B cell (primary cell): ENCODE measurements around the gene KLF1. TPM values are rescaled to one million over a fixed set of nuclear protein-coding genes. Genes with fewer than 3 reads are reported as not detected.

Source experiments
- ATAC-seq: fragments of 200-7000 bp; cut with Tn5 transposase; one replicate; pipeline ENCODE4 v1.10.0; 2021; ENCODE audit warnings: low read depth, mild to moderate bottlenecking, moderate number of reproducible peaks, moderate library complexity
- CTCF ChIA-PET: fragments of 350-600 bp; sonication (Branson Sonifier 250); formaldehyde crosslinking; loops from one replicate; lab custom pipeline; 2021; ENCODE audit warnings: antibody characterized with exemption, inconsistent platforms; lab: Charles Lee
- POLR2A ChIA-PET: fragments of 350-600 bp; sonication (Branson Sonifier 250); formaldehyde crosslinking; loops from one replicate; lab custom pipeline; 2021; ENCODE audit warnings: antibody characterized with exemption; lab: Charles Lee
- DNase-seq: peaks from one replicate; pipeline ENCODE4 v3.0.0; 2013
- H2AFZ ChIP-seq: 2 replicates; pipeline ENCODE4 v1.6.1; 2012; ENCODE audit warnings: mild to moderate bottlenecking, low read depth, low read length; ENCODE audit not compliant: insufficient read depth, poor library complexity, severe bottlenecking
- H3K27ac ChIP-seq, 2 donors: 1 replicate in 1 of 2; 2 replicates in 1 of 2; pipeline ENCODE4 v1.5.1; 2012 to 2013; ENCODE audit warnings: low read length in 2 of 2, mild to moderate bottlenecking in 2 of 2, moderate library complexity in 1 of 2
- H3K27me3 ChIP-seq, 4 experiments: fragments of 200-600 bp in 1 of 4; sonication (generic) in 1 of 4; replicated peaks in 1 of 4; 1 replicate in 2 of 4; 2 replicates in 2 of 4; pipeline versions ENCODE4 v1.6.1 to v1.7.0; 2013 to 2016; ENCODE audit warnings: low read length in 3 of 4, mild to moderate bottlenecking in 2 of 4, mixed read lengths in 1 of 4, moderate library complexity in 1 of 4; ENCODE audit not compliant: insufficient read depth in 4 of 4, control insufficient read depth in 3 of 4; ENCODE audit errors: control extremely low read depth in 1 of 4
- H3K36me3 ChIP-seq, 2 experiments: replicated peaks in 1 of 2; 1 replicate in 1 of 2; 2 replicates in 1 of 2; pipeline versions ENCODE4 v1.6.1 to v1.7.1; 2013; ENCODE audit warnings: low read length in 1 of 2; ENCODE audit not compliant: insufficient read depth in 2 of 2, control insufficient read depth in 1 of 2; ENCODE audit errors: control extremely low read depth in 1 of 2, extremely low read depth in 1 of 2
- H3K4me1 ChIP-seq, 2 donors: fragments of 200-600 bp in 1 of 2; sonication (generic) in 1 of 2; 1 replicate in 1 of 2; 2 replicates in 1 of 2; pipeline versions ENCODE4 v1.5.1 to v1.6.1; 2013 to 2017; ENCODE audit warnings: low read length in 2 of 2; ENCODE audit not compliant: control insufficient read depth in 2 of 2, insufficient read depth in 2 of 2
- H3K4me2 ChIP-seq: replicated peaks from 2 replicates; pipeline ENCODE3; 2012; ENCODE audit warnings: mild to moderate bottlenecking, low read depth, low read length; ENCODE audit not compliant: poor library complexity, severe bottlenecking
- H3K4me3 ChIP-seq, 5 experiments: fragments of 200-600 bp in 1 of 5; sonication (generic) in 1 of 5; 1 replicate in 3 of 5; 2 replicates in 2 of 5; pipeline versions ENCODE4 v1.5.1 to v1.7.0; 2011 to 2016; ENCODE audit warnings: low read length in 4 of 5, mild to moderate bottlenecking in 4 of 5, low read depth in 2 of 5, control low read depth in 1 of 5, moderate library complexity in 1 of 5; ENCODE audit not compliant: insufficient read depth in 1 of 5; ENCODE audit errors: control extremely low read depth in 1 of 5, extremely low read depth in 1 of 5
- H3K79me2 ChIP-seq: fragments of 200-600 bp; sonication (generic); one replicate; pipeline ENCODE4 v1.6.0; 2016; ENCODE audit warnings: low read length; ENCODE audit not compliant: control insufficient read depth, insufficient read depth
- H3K9ac ChIP-seq: fragments of 200-600 bp; sonication (generic); 2 replicates; pipeline ENCODE4 v1.6.1; 2017; ENCODE audit warnings: mild to moderate bottlenecking, low read length, moderate library complexity
- H3K9me3 ChIP-seq, 3 donors: one replicate each; pipeline versions ENCODE4 v1.6.1 to v1.7.1; 2013; ENCODE audit warnings: low read length in 2 of 3; ENCODE audit not compliant: control insufficient read depth in 2 of 3, insufficient read depth in 1 of 3; ENCODE audit errors: control extremely low read depth in 1 of 3
- H4K20me1 ChIP-seq: 2 replicates; pipeline ENCODE4 v1.6.0; 2012; ENCODE audit warnings: mild to moderate bottlenecking, low read length; ENCODE audit not compliant: insufficient read depth, control insufficient read depth, poor library complexity, severe bottlenecking
- H3K27ac Mint-ChIP-seq: one replicate; pipeline ENCODE4 v1.8.0; 2021; ENCODE audit warnings: mixed read lengths
- H3K27me3 Mint-ChIP-seq: one replicate; pipeline ENCODE4 v1.8.0; 2021; ENCODE audit warnings: mixed read lengths
- H3K4me1 Mint-ChIP-seq: one replicate; pipeline ENCODE4 v1.8.0; 2021; ENCODE audit warnings: mixed read lengths
- H3K4me3 Mint-ChIP-seq: one replicate; pipeline ENCODE4 v1.8.0; 2021; ENCODE audit warnings: mixed read lengths
- H3K9me3 Mint-ChIP-seq: one replicate; pipeline ENCODE4 v1.8.0; 2022; ENCODE audit warnings: mixed read lengths; ENCODE audit not compliant: insufficient read depth
- CTCF ChIP-seq: fragments of 200-600 bp; IDR thresholded peaks from one replicate; pipeline ENCODE4 v1.8.0; 2022; ENCODE audit warnings: antibody characterized with exemption, mild to moderate bottlenecking
- EZH2 ChIP-seq: IDR thresholded peaks from 2 replicates; pipeline ENCODE4 v1.6.1; 2012; ENCODE audit warnings: borderline replicate concordance, low read depth, mild to moderate bottlenecking, moderate library complexity, low read length; ENCODE audit not compliant: insufficient read depth, poor library complexity, severe bottlenecking
- WGBS: methylation state at CpG from one replicate; pipeline ENCODE4 v1.1.5; 2013; ENCODE audit warnings: missing lambda C conversion rate; ENCODE audit not compliant: insufficient coverage; 5-methylcytosine and 5-hydroxymethylcytosine counted together
- intact Hi-C: fragments of 100-400 bp; cut with micrococcal nuclease; formaldehyde crosslinking; loops from one replicate; pipeline ENCODE4 v1.10.0; 2022
- polyA plus RNA-seq: library from polyadenylated mRNA; depleted of rRNA; stranded (reverse); fragments of >200 nt; gene quantifications from 2 replicates; pipeline ENCODE4 v1.2.3, GENCODE V29; 2012
- total RNA-seq, 2 donors: library from RNA; stranded (reverse); fragments of 120-200 nt in 1 of 2; gene quantifications; 1 replicate in 1 of 2; 2 replicates in 1 of 2; pipeline versions ENCODE4 v1.2.3 to v1.2.4, GENCODE V29; 2013 to 2022

The KLF1 gene
- total and polyA plus RNA-seq, 2 donors (not counting 1 experiment from before 2014, with no cell fraction given), result not detected

GRCh38 chr19:12873891-12874745, 12.9 kb downstream of the KLF1 start:
- Histone ChIP-seq H3K27ac (no peak overlapping the region), H3K9me3 (peaks cover 0 to 19% (median 0%) of the 10 kb centered on the region in 3 donors), H3K4me3 (peak overlapping the region in 1 of 5 experiments; percentile 34), H3K4me1 (no peaks in the 10 kb centered on the region), H2AFZ (no peak overlapping the region), H4K20me1 (no peaks in the 10 kb centered on the region), H3K36me3 (peaks cover 0 to 28% of the 10 kb centered on the region in 2 experiments), H3K79me2 (peaks cover 7% of the 10 kb centered on the region), H3K9ac (no peak overlapping the region), H3K4me2 (peak overlapping the region; percentile 52), H3K27me3 (no peaks in the 10 kb centered on the region)
- H3K4me1 Mint-ChIP-seq, result no peaks in the 10 kb centered on the region
- no peaks in the 10 kb centered on the region for H3K27me3 Mint-ChIP-seq
- CTCF ChIA-PET, result interaction anchor here (1.0 kb wide), 1 partner anchor 11 kb away, joined by 3 read pairs; no protein-coding TSS in a partner anchor
- ATAC-seq, result no peak
- H3K9me3 Mint-ChIP-seq, result peaks cover 4% of the 10 kb centered on the region
- 97% methylated on average over 73 of the region's 86 CpGs for WGBS
- no peak overlapping the region for H3K4me3 Mint-ChIP-seq
- H3K27ac Mint-ChIP-seq, result no peak overlapping the region
- DNase-seq, result peak; percentile 25
- POLR2A ChIA-PET, result interaction anchor here (0.5 kb wide), 1 partner anchor 126 kb away, joined by 3 read pairs; no protein-coding TSS in a partner anchor
- intact Hi-C loops, result no loop called here
- TF ChIP-seq CTCF (no peak), EZH2 (no peak)
